Upper lobe of left lung (tissue), 4 donors: ENCODE results near the gene GNRH2.

Experiments
- EP300 ChIP-seq, 4 donors: sonication (generic); formaldehyde crosslinking; IDR thresholded peaks; one replicate each; pipeline ENCODE4 v1.5.1; 2017; ENCODE audit warnings: antibody characterized with exemption in 4 of 4, control low read depth in 2 of 4
- POLR2AphosphoS5 ChIP-seq, 2 donors: sonication (generic); formaldehyde crosslinking; IDR thresholded peaks; one replicate each; pipeline ENCODE4 v1.5.1; 2017; ENCODE audit warnings: antibody characterized with exemption in 2 of 2

- TF ChIP-seq EP300 (IDR thresholded peaks at IDR 0.05) (no peak), POLR2AphosphoS5 (IDR thresholded peaks at IDR 0.05) (no peak)
Observed at GRCh38 chr20:3021327-3021726, 22.1 kb upstream of the GNRH2 start.
